ENCODE data around the gene PUM1. TPM values are rescaled to one million over a fixed set of nuclear protein-coding genes. Genes with fewer than 3 reads are reported as not detected.

Gene PUM1
- total RNA-seq, 4 donors from 2014 or later = 118 to 191 (median 132) TPM

GRCh38 chr1:30971496-30971895 is 94.0 kb downstream of the PUM1 start:
- DNase-seq = no peak
- Histone ChIP-seq H3K36me3 (peaks cover 12 to 14% of the 10 kb centered on the region in 2 donors), H3K4me3 (replicated peaks in 1 of 3) (no peak overlapping the region), H3K4me1 (peaks cover 8 to 23% of the 10 kb centered on the region in 2 donors), H3K27ac (no peak overlapping the region), H3K27me3 (no peaks in the 10 kb centered on the region), H3K9me3 (no peaks in the 10 kb centered on the region)
- intact Hi-C loops (cut with DNase I) = no loop called here
- TF ChIP-seq POLR2A (IDR thresholded peaks at IDR 0.05) = no peak
- TF ChIP-seq, protein P1, sequence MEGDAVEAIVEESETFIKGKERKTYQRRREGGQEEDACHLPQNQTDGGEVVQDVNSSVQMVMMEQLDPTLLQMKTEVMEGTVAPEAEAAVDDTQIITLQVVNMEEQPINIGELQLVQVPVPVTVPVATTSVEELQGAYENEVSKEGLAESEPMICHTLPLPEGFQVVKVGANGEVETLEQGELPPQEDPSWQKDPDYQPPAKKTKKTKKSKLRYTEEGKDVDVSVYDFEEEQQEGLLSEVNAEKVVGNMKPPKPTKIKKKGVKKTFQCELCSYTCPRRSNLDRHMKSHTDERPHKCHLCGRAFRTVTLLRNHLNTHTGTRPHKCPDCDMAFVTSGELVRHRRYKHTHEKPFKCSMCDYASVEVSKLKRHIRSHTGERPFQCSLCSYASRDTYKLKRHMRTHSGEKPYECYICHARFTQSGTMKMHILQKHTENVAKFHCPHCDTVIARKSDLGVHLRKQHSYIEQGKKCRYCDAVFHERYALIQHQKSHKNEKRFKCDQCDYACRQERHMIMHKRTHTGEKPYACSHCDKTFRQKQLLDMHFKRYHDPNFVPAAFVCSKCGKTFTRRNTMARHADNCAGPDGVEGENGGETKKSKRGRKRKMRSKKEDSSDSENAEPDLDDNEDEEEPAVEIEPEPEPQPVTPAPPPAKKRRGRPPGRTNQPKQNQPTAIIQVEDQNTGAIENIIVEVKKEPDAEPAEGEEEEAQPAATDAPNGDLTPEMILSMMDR (IDR thresholded peaks at IDR 0.05) = no peak
- 91 to 92% methylated on average over 2 of the region's 2 CpGs for WGBS, 2 donors

DNA sequence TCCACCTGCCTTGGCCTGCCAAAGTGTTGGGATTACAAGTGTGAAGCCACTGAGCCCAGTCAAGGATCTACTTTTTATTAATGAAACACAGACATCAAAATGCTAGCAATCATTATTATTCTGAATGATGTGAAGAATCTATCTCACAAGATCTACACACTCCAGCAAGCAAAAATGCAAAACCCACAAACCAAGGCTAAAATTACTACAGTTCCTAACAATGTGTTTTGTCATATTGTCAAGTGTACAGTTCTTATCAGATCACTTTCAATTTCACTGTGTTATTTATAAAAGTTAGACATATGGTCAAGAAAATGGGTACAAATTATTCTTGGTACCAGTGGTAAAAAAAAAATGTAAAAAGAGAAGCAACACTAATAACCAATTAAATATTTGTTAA is 95.6 kb downstream of the PUM1 start:
- peaks cover 20 to 26% of the 10 kb centered on the region in 2 donors for H3K36me3 ChIP-seq
- no peak for DNase-seq
- TF ChIP-seq, protein P1 (IDR thresholded peaks at IDR 0.05) = no peak
- TF ChIP-seq POLR2A (IDR thresholded peaks at IDR 0.05) = no peak
- H3K27ac ChIP-seq = no peak overlapping the region
- no peaks in the 10 kb centered on the region for H3K9me3 ChIP-seq
- H3K27me3 ChIP-seq = no peaks in the 10 kb centered on the region
- H3K4me1 ChIP-seq = peaks cover 8 to 25% of the 10 kb centered on the region in 2 donors
- H3K4me3 ChIP-seq (replicated peaks in 1 of 3) = no peak overlapping the region
- intact Hi-C loops (cut with DNase I) = no loop called here

DNA sequence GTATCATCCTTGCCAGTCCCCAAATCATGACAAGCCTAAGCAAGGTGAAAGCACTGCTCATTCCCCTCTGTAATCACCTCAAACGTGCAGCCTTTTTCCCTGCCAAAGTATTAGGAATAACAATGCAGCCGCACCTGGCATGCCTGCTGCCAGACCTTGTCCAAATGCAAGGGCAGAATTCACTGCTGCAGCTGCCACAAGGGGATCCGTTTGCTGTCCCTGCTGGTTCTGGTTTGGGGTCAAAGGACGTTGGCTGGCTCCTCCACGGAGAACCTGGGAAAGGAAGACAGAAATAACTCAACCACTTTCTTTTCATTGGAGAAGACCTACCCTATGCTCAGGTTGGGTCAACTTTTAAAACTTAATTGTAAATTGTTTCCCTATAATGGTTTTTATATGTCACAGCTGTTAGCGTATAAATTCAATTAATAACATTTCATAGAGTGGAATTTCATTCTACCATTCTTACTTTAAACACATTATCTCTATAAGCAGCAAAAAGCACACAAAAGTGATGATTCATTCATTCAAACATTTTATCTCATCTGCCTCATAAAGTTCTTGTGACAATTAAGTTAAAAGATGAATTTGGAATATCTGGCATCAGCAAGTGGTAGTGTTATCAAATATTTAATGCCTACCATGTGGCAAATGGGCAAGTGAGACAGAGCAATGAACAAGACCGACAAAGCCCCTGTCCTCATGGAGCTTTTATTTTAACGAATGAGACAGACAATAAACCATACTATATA is 97.1 kb downstream of the PUM1 start:
- intact Hi-C loops (cut with DNase I) = no loop called here
- 83 to 85% methylated on average over 8 of the region's 8 CpGs for WGBS, 2 donors

DNA sequence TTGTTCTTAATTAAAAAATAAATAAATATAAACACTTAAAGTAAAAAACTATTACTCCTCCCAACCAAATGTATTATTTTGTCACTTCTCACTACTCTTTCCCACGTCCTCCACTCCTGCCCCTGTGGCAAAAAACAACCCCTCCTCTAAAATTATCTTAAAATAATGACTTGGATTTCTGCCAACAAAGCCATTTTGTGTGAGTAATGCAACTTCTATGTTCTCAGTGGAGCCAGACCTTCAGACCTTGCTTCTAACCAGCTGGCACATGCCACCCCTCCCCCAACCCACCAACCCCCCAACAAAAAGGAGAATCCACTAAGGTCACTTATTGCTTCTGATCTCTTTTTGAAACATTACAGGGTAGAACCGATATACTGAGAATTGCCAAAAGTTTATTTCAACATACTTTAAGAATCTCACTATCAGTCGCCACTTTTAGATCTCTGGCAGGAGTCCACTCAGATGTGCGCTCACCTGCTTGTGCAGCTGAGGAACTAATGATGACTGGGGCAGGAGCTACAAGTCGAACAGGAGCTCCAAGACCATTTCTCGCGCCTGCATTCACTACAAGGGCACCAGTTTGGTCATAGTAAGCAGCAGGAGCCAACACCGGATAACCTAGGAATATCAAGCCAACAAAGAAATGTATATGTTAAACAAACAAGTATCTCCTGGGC is 98.7 kb downstream of the PUM1 start:
- H3K36me3 ChIP-seq = peaks cover 23 to 26% of the 10 kb centered on the region in 2 donors
- WGBS, 2 donors = 72 to 79% methylated on average over 8 of the region's 8 CpGs
- H3K27ac ChIP-seq = peak overlapping the region in 1 of 3 donors; percentile 18
- TF ChIP-seq POLR2A (IDR thresholded peaks at IDR 0.05) = no peak
- TF ChIP-seq, protein P1 (IDR thresholded peaks at IDR 0.05) = no peak
- no peaks in the 10 kb centered on the region for H3K9me3 ChIP-seq
- no peak overlapping the region for H3K4me3 ChIP-seq (replicated peaks in 1 of 3)
- intact Hi-C loops (cut with DNase I) = no loop called here
- peak; percentile 29 to 30 for DNase-seq
- peaks cover 26 to 39% of the 10 kb centered on the region in 2 donors for H3K4me1 ChIP-seq
- H3K27me3 ChIP-seq = no peaks in the 10 kb centered on the region

More for the DNA sequence above, 97.1 kb downstream of the PUM1 start:
- no peak for TF ChIP-seq POLR2A (IDR thresholded peaks at IDR 0.05)
- TF ChIP-seq, protein P1 (IDR thresholded peaks at IDR 0.05) = no peak
- DNase-seq = no peak
- H3K27me3 ChIP-seq = no peaks in the 10 kb centered on the region
- no peak overlapping the region for H3K27ac ChIP-seq
- peaks cover 23 to 26% of the 10 kb centered on the region in 2 donors for H3K36me3 ChIP-seq
- no peak overlapping the region for H3K4me3 ChIP-seq (replicated peaks in 1 of 3)
- no peaks in the 10 kb centered on the region for H3K9me3 ChIP-seq
- H3K4me1 ChIP-seq = peaks cover 18 to 31% of the 10 kb centered on the region in 2 donors

All from thyroid gland (tissue), 4 donors.